ENCODE results near the gene AKAP6.
"Not testable (repeated sequence)": the region's sequence is repeated elsewhere in the genome, so short reads cannot be mapped to it uniquely, and the experiment has no call there.

AKAP6 gene

DNA sequence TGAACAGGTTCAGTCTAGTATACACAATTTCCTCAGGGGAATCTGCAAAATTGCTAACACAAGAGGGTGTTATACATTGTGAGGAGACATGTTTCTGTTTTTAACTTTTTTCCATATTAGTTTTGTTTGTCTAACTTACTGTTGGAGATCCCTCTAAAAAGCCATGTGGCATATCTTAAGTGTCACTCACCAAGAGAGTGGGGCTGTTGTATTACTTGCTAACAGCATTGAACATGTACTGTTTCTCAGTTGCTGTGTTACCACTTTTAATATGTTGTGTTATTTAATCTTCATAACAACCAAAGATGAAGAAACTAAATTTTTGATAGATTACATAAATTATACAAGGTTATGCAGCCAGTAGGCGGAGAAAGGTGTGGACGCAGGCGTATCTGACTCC is 455.3 kb downstream of the AKAP6 start:
- DNase-seq (ENCODE audit: insufficient read length, low spot score) (no peak), FAIRE-seq (no peak)

DNA sequence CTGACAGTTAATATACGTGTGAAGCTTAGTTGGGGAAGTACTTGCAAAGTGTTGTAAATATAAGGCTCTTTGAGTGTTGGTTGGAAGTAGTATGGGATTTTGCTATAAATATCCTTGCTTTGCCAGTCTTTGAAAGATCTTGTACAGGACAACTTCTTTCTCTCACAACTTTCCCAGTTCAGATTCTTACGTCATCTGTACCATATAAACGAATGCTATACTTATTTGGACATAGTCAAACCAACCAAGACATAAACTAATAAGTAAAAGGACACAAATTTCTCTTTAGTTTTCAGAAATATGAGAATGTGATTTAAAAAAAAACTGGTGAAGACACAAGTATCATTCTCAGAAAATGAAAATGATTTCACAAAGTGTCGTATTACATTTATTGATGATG is 456.5 kb downstream of the AKAP6 start:
- FAIRE-seq = no peak
- DNase-seq (ENCODE audit: insufficient read length, low spot score) = no peak

DNA sequence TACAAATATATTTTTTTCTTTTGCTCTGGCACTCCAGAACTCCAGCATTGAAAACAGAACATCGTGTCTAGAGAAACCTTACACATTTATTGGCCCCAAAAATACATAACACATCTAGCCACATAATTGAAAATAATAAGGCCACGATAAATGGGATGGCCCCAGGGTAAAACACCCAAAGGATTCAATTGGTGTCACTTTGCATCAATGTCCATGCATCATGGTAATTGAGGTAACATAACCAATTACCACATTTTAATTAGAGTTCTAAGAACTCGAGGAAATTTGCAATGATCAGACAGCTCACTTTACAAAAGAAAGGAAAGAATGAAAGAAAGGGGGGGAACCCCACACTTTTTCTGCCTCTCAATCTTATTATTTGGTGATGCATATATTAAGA is 457.8 kb downstream of the AKAP6 start:
- no peak for FAIRE-seq
- DNase-seq (ENCODE audit: insufficient read length, low spot score) = no peak

DNA sequence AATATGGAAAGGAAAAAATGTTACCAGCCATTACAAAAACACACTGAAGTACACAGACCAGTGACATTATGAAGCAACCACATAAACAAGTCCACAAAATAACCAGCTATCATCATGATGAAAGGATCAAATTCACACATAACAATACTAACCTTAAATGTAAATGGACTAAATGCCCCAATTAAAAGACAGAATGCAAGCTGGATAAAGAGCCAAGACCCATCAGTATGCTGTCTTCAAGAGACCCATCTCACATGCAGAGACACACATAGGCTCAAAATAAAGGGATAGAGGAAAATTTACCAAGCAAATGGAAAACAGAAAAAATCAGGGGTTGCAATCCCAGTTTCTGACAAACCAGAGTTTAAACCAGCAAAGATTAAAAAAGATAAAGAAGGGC is 463.9 kb downstream of the AKAP6 start:
- not testable (repeated sequence) for DNase-seq (ENCODE audit: insufficient read length, low spot score); FAIRE-seq

DNA sequence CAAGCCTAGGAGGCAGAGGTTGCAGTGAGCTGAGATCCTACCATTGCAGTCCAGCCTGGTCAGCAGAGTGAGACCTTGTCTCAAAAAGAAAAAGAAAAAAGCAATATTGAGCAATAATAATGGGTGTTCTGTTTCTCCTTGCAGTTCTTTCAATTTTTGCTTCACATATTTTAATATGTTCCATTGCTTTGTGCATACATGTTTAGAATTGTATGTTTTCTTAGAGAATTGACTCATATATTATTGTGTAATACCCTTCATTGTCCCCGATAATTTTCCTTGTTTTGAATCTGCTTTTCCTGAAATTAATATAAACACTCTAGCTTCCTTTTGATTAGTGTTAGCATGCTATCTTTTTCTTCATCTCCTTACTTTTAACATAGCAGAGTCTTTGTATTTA is 471.2 kb downstream of the AKAP6 start:
- FAIRE-seq = no peak
- DNase-seq (ENCODE audit: insufficient read length, low spot score) = no peak

DNA sequence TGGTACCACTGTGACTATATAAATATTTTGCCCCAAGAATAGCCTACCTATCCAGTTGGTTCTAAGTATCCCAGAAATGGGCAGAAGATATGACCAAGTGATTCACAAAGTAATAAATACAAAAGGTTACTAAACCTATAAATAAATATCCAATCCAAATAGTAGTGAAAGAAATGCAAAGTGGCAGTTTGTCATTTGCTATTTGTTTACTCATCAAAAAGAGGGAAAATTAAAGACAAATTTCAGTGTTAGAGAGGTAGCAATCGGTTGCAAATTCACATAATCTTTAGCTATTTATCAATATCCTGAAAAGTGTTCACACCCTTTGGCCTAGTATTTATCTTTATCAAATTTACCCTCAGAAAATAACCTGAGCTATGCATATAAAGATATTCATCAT is 473.2 kb downstream of the AKAP6 start:
- FAIRE-seq (no peak), DNase-seq (ENCODE audit: insufficient read length, low spot score) (no peak)

DNA sequence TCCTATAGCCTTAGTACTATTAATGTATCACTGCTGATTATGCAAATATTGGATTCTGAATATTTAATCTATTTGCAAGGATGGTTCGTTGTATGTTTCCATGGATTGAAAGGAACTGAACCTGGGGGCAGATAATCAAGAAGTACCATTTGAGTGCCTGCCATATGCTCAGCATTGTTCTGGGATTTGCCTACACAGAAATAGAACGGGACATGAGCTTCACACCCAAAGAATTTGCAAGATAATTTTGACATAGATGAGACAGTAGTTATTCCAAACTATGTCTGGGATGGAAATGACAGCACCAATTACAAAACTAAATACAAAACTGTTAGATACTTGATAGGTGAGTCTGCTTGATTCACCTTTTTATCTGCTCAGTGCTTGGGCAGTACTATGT is 476.9 kb downstream of the AKAP6 start:
- DNase-seq (ENCODE audit: insufficient read length, low spot score) (no peak), FAIRE-seq (no peak)

DNA sequence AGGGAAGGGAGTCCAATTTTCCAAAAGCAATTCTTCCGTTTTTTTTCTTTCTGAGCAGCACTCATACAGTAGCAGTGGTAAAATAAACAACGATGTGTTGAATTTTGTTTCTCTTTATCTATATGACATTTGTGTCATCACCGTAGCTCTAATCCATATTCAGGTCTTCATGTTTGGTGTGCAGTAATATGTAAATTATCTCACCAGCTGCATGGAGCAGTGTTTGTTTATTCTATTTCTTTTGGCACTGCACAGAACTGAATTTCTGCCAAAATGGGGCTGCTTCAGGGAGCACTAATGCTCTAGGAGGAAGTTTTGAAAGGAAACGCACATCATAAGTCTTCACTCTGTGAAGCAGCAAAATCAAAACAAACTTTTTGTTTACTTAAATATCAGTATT is 479.5 kb downstream of the AKAP6 start:
- DNase-seq (ENCODE audit: insufficient read length, low spot score) = no peak
- no peak for FAIRE-seq

DNA sequence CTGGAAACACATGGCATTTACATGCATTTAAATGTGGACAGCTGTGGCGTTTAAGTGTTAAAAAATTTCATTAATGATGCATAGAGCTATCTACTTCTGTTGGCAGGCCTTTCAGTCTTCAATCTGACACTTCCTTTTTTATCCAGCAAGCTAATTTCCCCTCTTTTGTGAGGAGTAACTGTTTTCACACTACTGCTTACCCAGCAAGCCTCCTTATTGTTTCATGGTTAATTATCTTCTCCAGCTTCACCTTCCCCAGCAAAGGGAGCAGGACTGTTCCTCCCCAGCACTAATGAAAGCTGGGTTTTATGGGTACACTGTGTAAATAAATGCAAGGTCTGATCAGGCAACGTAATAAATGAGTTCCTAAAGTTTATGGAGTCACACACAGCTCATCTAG is 480.2 kb downstream of the AKAP6 start:
- FAIRE-seq = no peak
- no peak for DNase-seq (ENCODE audit: insufficient read length, low spot score)

DNA sequence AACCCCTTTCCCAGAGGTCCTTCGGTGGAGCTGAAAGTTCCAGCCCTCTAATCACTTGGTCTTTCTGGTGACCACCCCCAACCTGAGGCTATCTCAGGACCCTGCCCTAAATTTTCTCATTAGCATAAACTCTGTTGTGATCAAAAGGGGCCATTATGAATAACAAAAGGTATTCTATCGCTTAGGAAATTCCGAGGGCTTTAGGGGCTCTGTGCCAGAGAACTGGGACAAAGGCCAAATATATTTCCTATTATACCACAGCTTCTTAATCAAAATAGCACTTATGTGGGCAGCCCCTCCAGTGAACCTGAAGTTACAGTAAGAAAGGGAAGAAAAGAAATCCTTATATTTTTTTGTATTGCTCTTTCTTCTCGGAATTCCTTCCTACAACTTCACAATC is 484.3 kb downstream of the AKAP6 start:
- no peak for FAIRE-seq
- DNase-seq (ENCODE audit: insufficient read length, low spot score) = no peak

DNA sequence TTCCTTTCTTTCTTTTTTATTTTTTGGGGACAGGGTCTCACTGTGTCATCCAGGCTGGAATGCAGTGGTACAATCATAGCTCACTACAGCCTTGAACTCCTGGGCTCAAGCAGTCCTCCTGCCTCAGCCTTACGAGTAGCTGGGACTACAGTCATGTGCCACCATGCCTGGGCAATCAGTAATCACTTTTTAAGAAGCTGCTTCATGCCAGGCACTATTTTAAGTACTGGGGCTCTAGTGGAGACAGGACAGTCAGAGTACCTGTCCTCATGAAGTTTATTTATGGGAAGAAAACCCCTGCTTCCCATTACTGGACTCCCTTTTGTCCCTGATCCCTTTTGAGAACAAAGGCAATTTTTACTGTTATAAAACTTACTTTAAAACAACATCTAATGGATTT is 485.6 kb downstream of the AKAP6 start:
- no peak for FAIRE-seq
- DNase-seq (ENCODE audit: insufficient read length, low spot score) = no peak

DNA sequence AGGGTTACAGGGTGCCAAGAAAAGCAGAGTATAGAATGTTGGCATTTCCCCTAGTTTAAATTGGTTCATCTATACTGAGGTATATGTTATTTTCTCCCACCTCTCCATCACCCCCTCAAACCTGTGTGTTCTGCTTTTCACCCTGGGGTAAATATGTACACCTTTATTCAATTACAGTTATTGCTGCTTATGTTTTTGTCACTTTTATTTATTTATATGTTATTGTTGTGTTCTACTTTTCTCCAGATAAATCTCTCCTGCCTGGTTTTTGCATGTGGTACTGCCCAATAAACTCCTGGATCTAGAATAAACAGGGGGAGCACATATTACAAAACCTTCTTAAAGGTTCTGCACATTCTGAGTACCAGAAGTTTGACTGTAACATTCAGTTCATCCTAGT is 487.5 kb downstream of the AKAP6 start:
- DNase-seq (ENCODE audit: insufficient read length, low spot score) (no peak), FAIRE-seq (no peak)

DNA sequence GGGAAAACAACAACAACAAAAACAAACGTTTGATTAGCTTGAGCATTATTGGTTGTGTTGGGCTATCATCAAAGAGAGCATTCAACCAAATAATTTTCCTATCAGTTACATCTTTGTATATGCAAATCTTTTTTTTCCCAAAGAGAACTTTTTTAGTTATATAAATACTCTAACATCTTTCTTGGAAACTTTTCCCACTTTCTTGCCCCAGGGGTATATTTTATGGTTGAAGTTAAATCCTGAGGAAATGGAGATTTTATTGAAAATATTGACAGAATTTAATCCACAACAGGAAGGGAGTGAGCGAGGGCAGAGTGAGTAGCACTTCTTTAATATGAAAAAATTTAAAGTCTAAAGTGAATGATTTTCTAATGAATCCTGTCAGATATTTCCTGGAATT is 488.7 kb downstream of the AKAP6 start:
- FAIRE-seq (no peak), DNase-seq (ENCODE audit: insufficient read length, low spot score) (no peak)

DNA sequence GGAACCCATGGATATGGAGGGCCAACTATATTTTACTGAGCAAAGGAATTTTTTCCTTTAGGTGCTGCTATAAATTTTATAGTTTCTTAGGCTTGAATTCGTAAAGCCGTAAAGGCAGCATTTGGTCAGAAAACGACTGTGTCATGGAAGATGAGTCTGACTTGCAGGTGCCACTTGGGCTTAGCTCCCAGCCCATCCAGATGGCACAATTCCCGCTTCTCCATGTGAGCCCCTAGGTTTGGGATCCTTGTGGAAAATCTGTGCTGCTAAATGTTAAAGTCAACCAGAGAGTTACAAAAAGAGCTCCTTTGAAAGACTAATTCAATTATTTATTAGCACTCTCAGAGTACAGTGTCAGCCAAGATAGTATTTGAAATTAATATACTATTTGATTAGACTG is 489.5 kb downstream of the AKAP6 start:
- no peak for FAIRE-seq
- no peak for DNase-seq (ENCODE audit: insufficient read length, low spot score)

DNA sequence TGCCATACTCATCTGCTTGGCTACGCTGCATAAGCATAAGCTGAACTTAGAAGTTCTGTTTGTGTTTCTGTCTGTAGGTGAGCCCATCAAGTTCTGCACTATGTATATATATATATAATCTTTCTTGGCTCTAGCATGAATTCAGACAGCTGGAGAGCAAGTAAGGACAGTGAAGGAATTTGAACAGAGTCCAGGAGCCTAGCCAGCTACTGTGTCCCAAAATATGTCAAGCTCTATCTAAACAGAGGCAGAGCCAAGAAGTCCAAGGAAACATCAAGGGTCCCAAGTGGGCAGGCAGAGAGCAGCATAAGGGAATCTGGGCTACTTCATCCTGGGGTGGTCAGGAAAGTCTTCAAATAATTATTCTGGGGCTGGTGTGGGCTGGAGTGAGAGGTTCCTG is 491.1 kb downstream of the AKAP6 start:
- no peak for FAIRE-seq
- no peak for DNase-seq (ENCODE audit: insufficient read length, low spot score)

DNA sequence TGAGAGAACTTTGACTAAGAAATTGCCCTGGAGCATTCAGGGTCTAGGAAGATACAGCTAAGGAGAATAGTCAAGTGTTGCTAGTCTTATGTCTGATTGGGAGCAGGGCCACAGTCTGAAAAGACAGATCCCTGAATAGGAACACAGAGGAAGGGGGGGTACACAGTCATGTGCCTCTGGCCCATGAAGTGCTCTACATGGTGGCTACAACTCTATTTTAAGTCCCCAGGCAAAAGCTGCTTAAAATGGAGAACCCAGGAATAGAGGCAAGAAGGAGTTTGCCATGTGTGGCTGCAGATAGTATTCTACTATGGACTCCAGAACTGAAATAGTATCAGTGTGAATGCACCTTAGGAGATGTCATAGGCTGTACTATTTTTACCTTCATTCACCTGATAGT is 491.6 kb downstream of the AKAP6 start:
- FAIRE-seq = no peak
- DNase-seq (ENCODE audit: insufficient read length, low spot score) = no peak

DNA sequence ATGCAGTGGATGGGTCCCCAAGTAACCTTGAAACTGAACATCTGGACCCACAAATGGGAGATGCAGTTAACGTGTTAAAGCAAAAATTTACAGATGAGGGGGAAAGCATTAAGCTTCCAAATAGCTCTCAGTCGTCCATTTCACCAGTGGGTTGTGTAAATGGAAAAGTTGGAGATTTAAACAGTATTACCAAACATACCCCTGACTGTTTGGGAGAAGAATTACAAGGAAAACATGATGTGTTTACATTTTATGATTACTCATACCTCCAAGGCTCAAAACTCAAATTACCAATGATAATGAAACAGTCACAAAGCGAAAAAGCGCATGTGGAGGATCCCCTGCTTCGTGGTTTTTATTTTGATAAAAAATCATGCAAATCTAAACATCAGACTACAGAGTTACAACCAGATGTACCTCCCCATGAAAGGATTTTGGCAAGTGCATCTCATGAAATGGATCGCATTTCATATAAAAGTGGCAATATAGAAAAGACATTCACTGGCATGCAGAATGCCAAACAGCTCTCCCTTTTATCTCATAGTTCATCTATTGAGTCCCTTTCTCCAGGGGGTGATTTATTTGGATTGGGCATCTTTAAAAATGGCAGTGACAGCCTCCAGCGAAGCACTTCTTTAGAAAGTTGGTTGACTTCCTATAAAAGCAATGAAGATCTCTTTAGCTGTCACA is 493.0 kb downstream of the AKAP6 start:
- no peak for FAIRE-seq

DNA sequence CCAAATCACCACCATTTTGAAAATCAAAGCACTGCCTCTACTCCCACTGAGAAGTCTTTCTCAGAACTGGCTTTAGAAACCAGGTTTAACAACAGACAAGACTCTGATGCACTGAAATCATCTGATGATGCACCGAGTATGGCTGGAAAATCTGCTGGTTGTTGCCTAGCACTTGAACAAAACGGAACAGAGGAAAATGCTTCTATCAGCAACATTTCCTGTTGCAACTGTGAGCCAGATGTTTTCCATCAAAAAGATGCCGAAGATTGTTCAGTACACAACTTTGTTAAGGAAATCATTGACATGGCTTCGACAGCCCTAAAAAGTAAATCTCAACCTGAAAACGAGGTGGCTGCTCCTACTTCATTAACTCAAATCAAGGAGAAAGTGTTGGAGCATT is 494.6 kb downstream of the AKAP6 start:
- FAIRE-seq (no peak), DNase-seq (ENCODE audit: insufficient read length, low spot score) (no peak)

More for the DNA sequence above, 493.0 kb downstream of the AKAP6 start:
- DNase-seq (ENCODE audit: insufficient read length, low spot score) = no peak

DNA sequence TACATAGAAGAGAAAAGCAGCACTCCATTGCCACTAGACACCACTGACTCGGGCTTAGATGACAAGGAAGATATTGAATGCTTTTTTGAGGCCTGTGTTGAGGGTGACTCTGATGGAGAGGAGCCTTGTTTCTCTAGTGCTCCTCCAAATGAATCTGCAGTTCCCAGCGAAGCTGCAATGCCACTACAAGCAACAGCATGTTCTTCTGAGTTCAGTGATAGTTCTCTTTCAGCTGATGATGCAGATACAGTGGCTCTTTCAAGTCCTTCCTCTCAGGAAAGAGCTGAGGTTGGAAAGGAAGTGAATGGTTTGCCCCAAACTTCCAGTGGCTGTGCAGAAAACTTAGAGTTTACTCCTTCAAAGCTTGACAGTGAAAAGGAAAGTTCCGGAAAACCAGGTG is 495.1 kb downstream of the AKAP6 start:
- no peak for FAIRE-seq

DNA sequence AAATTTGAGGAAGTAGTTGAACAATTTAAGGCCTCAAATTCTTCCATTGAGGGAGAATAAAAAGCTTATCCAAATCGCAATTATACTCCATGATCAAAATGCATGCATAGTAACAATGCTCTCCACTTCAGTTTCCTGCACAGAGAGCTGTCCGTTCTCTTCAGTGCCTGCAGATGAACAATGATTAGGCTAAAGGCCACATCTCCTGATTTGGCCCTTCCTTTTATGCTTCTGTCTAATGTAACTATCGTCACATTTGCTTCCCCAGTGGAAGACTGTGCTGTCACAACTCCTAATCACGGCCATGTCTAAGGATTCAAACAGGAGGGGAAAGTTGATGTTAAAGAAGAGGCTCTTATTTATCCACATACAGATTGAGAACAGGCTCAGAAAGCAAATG is 496.0 kb downstream of the AKAP6 start:
- DNase-seq (ENCODE audit: insufficient read length, low spot score) = no peak

More for the DNA sequence above, 495.1 kb downstream of the AKAP6 start:
- no peak for DNase-seq (ENCODE audit: insufficient read length, low spot score)

DNA sequence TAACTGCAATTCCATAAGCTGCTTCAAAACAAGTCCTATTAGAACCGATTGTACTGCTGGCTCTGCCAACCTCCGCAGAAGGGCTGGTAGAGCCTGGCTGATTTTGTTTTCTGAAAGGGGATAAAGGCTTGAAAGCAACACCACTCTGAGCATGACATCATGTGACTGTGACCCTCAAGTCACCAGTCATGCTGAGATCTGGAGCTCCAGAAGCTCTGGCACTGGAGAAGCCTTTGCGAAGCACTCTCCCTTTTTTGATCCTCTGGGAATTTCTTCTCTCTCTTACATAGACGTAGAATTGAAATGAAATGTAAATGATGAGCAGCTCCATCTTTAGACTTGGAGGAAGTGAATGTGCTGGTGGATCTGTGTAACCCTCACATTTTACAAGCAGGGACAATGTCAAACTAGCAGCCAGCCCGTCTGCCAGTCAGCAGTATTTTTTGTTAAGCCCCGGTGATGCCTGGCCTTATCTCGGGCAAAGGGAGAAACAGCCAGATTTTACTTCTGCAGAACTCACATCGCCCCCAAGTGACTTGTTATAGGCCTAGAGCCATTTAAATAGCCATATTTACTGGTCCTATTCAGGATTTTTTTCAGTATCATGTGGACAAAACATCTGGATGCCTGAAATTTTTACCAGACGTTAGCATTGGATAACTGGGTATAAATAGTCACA is 497.4 kb downstream of the AKAP6 start:
- DNase-seq (ENCODE audit: insufficient read length, low spot score) = no peak

More for the DNA sequence above, 496.0 kb downstream of the AKAP6 start:
- FAIRE-seq = no peak

DNA sequence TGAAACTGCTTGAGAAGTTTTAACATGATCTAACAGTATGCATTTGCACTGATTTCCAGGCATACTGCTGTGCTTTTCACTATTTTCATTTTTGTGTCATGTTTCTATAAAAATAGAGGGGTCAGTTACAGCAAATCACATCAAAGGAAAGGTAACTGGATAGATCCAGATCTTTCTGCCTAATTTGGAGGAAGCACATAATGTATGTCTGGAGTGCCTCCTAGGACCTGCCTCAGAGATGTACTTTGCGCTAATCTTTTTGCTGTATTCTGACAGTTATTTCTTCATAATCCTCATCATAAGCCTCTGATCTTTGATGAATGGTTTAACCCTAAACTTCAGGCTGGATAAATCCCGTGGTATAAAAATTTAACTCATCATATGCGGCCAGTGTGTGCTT is 498.4 kb downstream of the AKAP6 start:
- DNase-seq (ENCODE audit: insufficient read length, low spot score) = no peak
- no peak for FAIRE-seq

More for the DNA sequence above, 497.4 kb downstream of the AKAP6 start:
- FAIRE-seq = no peak

DNA sequence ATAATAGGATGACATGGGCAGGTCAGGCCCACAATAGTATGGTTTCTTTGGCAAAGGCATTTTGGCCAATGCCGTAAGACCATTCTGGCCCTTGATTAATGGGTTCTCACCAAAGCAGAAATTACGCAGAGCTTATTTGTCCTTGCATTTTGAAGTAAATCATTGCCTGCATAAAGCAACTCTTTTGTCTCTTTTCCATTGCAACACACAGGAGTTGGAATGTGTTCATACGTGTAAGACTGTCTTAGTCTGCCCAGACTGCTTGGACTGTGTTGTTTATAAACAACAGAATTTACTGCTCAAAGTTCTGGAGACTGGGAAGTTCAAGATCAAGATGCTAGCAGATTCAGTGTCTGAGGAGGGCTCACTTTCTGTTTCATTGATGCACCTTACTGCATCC is 506.8 kb downstream of the AKAP6 start:
- DNase-seq (ENCODE audit: insufficient read length, low spot score) = no peak
- no peak for FAIRE-seq
